Natural killer cell treated with Interleukin-12 subunit alpha and Interleukin-12 subunit beta and Interleukin-15 and Interleukin-18, amount 100 ng/mL, for 72 hours (primary cell): ENCODE data around the gene KIF9. TPM values are rescaled to one million over a fixed set of nuclear protein-coding genes. Genes with fewer than 3 reads are reported as not detected.
"Not testable (repeated sequence)": the region's sequence is repeated elsewhere in the genome, so short reads cannot be mapped to it uniquely, and the experiment has no call there.

Source experiments
- ATAC-seq, 2 donors: fragments of 150-1000 bp; cut with Tn5 transposase in 1 of 2; sonication (Bioruptor Pico), chemical (Tn5 transposase) in 1 of 2; 2 replicates each; pipeline ENCODE4 v1.10.0; 2021
- DNase-seq: peaks from one replicate; pipeline ENCODE4 v3.0.0; 2022; ENCODE audit warnings: low spot score
- H3K27ac Mint-ChIP-seq, 2 donors: 1 replicate in 1 of 2; 2 replicates in 1 of 2; pipeline ENCODE4 v1.8.0; 2022; ENCODE audit warnings: mixed read lengths in 2 of 2, mild to moderate bottlenecking in 1 of 2, moderate library complexity in 1 of 2
- H3K27me3 Mint-ChIP-seq, 2 donors: 1 replicate in 1 of 2; 2 replicates in 1 of 2; pipeline ENCODE4 v1.8.0; 2022; ENCODE audit warnings: mixed read lengths in 2 of 2
- H3K36me3 Mint-ChIP-seq: one replicate; pipeline ENCODE4 v1.8.0; 2022; ENCODE audit warnings: mixed read lengths
- H3K4me1 Mint-ChIP-seq, 2 donors: 1 replicate in 1 of 2; 2 replicates in 1 of 2; pipeline ENCODE4 v1.8.0; 2022; ENCODE audit warnings: low read depth in 2 of 2, mixed read lengths in 2 of 2, mild to moderate bottlenecking in 1 of 2
- H3K4me3 Mint-ChIP-seq: one replicate; pipeline ENCODE4 v1.8.0; 2022; ENCODE audit warnings: mixed read lengths
- H3K9me3 Mint-ChIP-seq: 2 replicates; pipeline ENCODE4 v1.8.0; 2022; ENCODE audit warnings: mixed read lengths
- total RNA-seq, 2 donors: library from RNA; stranded (reverse); gene quantifications; one replicate each; pipeline ENCODE4 v1.2.3, GENCODE V29; 2022

Gene KIF9
- total RNA-seq, 2 donors from 2014 or later, result 3.2 to 8.2 TPM

GRCh38 chr3:47301456-47301855 is 18.9 kb upstream of the KIF9 start:
- peaks cover 10% of the 10 kb centered on the region for H3K36me3 Mint-ChIP-seq
- peaks cover 20% of the 10 kb centered on the region in 2 donors for H3K4me1 Mint-ChIP-seq
- H3K4me3 Mint-ChIP-seq, result no peak overlapping the region
- H3K27me3 Mint-ChIP-seq, result no peaks in the 10 kb centered on the region
- ATAC-seq, result no peak
- H3K9me3 Mint-ChIP-seq, result no peaks in the 10 kb centered on the region
- H3K27ac Mint-ChIP-seq, result no peak overlapping the region
- no peak for DNase-seq

GRCh38 chr3:47299381-47300318 is 17.1 kb upstream of the KIF9 start:
- Mint-ChIP-seq H3K27ac (no peak overlapping the region), H3K4me1 (peaks cover 24 to 32% of the 10 kb centered on the region in 2 donors), H3K36me3 (peaks cover 10% of the 10 kb centered on the region)

GRCh38 chr3:47298439-47298838 is 15.8 kb upstream of the KIF9 start:
- H3K36me3 Mint-ChIP-seq, result peaks cover 10% of the 10 kb centered on the region

More at GRCh38 chr3:47299381-47300318, 17.1 kb upstream of the KIF9 start:
- DNase-seq (no peak), ATAC-seq (no peak)
- H3K27me3 Mint-ChIP-seq, result no peaks in the 10 kb centered on the region
- H3K9me3 Mint-ChIP-seq, result no peaks in the 10 kb centered on the region
- H3K4me3 Mint-ChIP-seq, result no peak overlapping the region

GRCh38 chr3:47296562-47297302 is 14.1 kb upstream of the KIF9 start:
- DNase-seq (no peak), ATAC-seq (peak in 1 of 2 donors; percentile 55)
- H3K9me3 Mint-ChIP-seq, result no peaks in the 10 kb centered on the region
- no peak overlapping the region for H3K4me3 Mint-ChIP-seq
- no peaks in the 10 kb centered on the region for H3K36me3 Mint-ChIP-seq
- no peaks in the 10 kb centered on the region for H3K27me3 Mint-ChIP-seq
- H3K27ac Mint-ChIP-seq, result peak overlapping the region; percentile 0 to 56
- peaks cover 32 to 34% of the 10 kb centered on the region in 2 donors for H3K4me1 Mint-ChIP-seq

More at GRCh38 chr3:47298439-47298838, 15.8 kb upstream of the KIF9 start:
- Mint-ChIP-seq H3K9me3 (no peaks in the 10 kb centered on the region), H3K27ac (no peak overlapping the region), H3K4me1 (peaks cover 30 to 34% of the 10 kb centered on the region in 2 donors), H3K4me3 (no peak overlapping the region), H3K27me3 (no peaks in the 10 kb centered on the region)
- no peak for DNase-seq
- ATAC-seq, result no peak

GRCh38 chr3:47295976-47296375 is 13.4 kb upstream of the KIF9 start:
- peak overlapping the region; percentile 0 to 56 for H3K27ac Mint-ChIP-seq

GRCh38 chr3:47295322-47295721 is 12.7 kb upstream of the KIF9 start:
- Mint-ChIP-seq H3K9me3 (no peaks in the 10 kb centered on the region), H3K4me3 (no peak overlapping the region), H3K36me3 (no peaks in the 10 kb centered on the region), H3K27me3 (no peaks in the 10 kb centered on the region), H3K4me1 (peaks cover 32 to 34% of the 10 kb centered on the region in 2 donors), H3K27ac (no peak overlapping the region)
- no peak for ATAC-seq
- DNase-seq, result no peak

More at GRCh38 chr3:47295976-47296375, 13.4 kb upstream of the KIF9 start:
- H3K4me1 Mint-ChIP-seq, result peaks cover 32 to 34% of the 10 kb centered on the region in 2 donors
- DNase-seq, result no peak
- H3K4me3 Mint-ChIP-seq, result no peak overlapping the region
- no peaks in the 10 kb centered on the region for H3K36me3 Mint-ChIP-seq
- H3K27me3 Mint-ChIP-seq, result no peaks in the 10 kb centered on the region
- H3K9me3 Mint-ChIP-seq, result no peaks in the 10 kb centered on the region
- ATAC-seq, result no peak

- Mint-ChIP-seq H3K27me3 (no peaks in the 10 kb centered on the region), H3K27ac (peak overlapping the region in 1 of 2 donors; percentile 11), H3K36me3 (no peaks in the 10 kb centered on the region), H3K4me3 (no peak overlapping the region), H3K9me3 (no peaks in the 10 kb centered on the region), H3K4me1 (peaks cover 32 to 34% of the 10 kb centered on the region in 2 donors)
- ATAC-seq, result no peak
- no peak for DNase-seq
Observed at GRCh38 chr3:47294392-47294791, 11.8 kb upstream of the KIF9 start.

- DNase-seq (no peak), ATAC-seq (no peak)
- Mint-ChIP-seq H3K4me3 (no peak overlapping the region), H3K27ac (peak overlapping the region in 1 of 2 donors; percentile 11), H3K9me3 (no peaks in the 10 kb centered on the region), H3K4me1 (peaks cover 32 to 34% of the 10 kb centered on the region in 2 donors), H3K36me3 (no peaks in the 10 kb centered on the region), H3K27me3 (no peaks in the 10 kb centered on the region)
Observed at GRCh38 chr3:47293822-47294221, 11.2 kb upstream of the KIF9 start.

GRCh38 chr3:47291754-47292420 is 9.3 kb upstream of the KIF9 start:
- H3K4me3 Mint-ChIP-seq, ATAC-seq, H3K36me3 Mint-ChIP-seq, DNase-seq, H3K27ac Mint-ChIP-seq, H3K27me3 Mint-ChIP-seq, H3K9me3 Mint-ChIP-seq: not testable (repeated sequence)
- H3K4me1 Mint-ChIP-seq, result peaks cover 28% of the 10 kb centered on the region in 2 donors

- Mint-ChIP-seq H3K27ac (no peak overlapping the region), H3K4me1 (peaks cover 24% of the 10 kb centered on the region in 2 donors), H3K36me3 (peaks cover 4% of the 10 kb centered on the region), H3K4me3 (no peak overlapping the region), H3K9me3 (no peaks in the 10 kb centered on the region), H3K27me3 (no peaks in the 10 kb centered on the region)
- DNase-seq (no peak), ATAC-seq (no peak)
Observed at GRCh38 chr3:47291158-47291753, 8.7 kb upstream of the KIF9 start.

GRCh38 chr3:47288966-47289910 is 6.6 kb upstream of the KIF9 start:
- Mint-ChIP-seq H3K4me3 (no peak overlapping the region), H3K27me3 (no peaks in the 10 kb centered on the region)

GRCh38 chr3:47283591-47284364 is 1.2 kb upstream of the KIF9 start:
- Mint-ChIP-seq H3K4me1 (peaks cover 27 to 29% of the 10 kb centered on the region in 2 donors), H3K27ac (peak overlapping the region; percentile 95 to 99), H3K9me3 (no peaks in the 10 kb centered on the region), H3K27me3 (no peaks in the 10 kb centered on the region), H3K4me3 (peak overlapping the region; percentile 90), H3K36me3 (peaks cover 4% of the 10 kb centered on the region)
- DNase-seq (no peak), ATAC-seq (peak in 1 of 2 donors; percentile 11)

More at GRCh38 chr3:47288966-47289910, 6.6 kb upstream of the KIF9 start:
- peaks cover 17 to 18% of the 10 kb centered on the region in 2 donors for H3K4me1 Mint-ChIP-seq
- ATAC-seq (no peak), DNase-seq (no peak)
- H3K9me3 Mint-ChIP-seq, result no peaks in the 10 kb centered on the region
- no peak overlapping the region for H3K27ac Mint-ChIP-seq
- peaks cover 4% of the 10 kb centered on the region for H3K36me3 Mint-ChIP-seq
